NCI-H187 (cell line): ENCODE measurements around the gene MAN2C1.
"Not testable (repeated sequence)": the region's sequence is repeated elsewhere in the genome, so short reads cannot be mapped to it uniquely, and the experiment has no call there.

ENCODE experiments used
- DNase-seq, 2 experiments: peaks; one replicate each; lab custom pipeline; 2025; lab: John Stamatoyannopoulos, UW

MAN2C1 gene

GRCh38 chr15:75360856-75361255, 7.6 kb downstream of the MAN2C1 start:
- no peak for DNase-seq

- DNase-seq = no peak
Measured at GRCh38 chr15:75360391-75360790, 8.0 kb downstream of the MAN2C1 start.

GRCh38 chr15:75359537-75360250, 8.7 kb downstream of the MAN2C1 start:
- DNase-seq = no peak

- DNase-seq = no peak
Measured at GRCh38 chr15:75358771-75359536, 9.5 kb downstream of the MAN2C1 start.

DNA sequence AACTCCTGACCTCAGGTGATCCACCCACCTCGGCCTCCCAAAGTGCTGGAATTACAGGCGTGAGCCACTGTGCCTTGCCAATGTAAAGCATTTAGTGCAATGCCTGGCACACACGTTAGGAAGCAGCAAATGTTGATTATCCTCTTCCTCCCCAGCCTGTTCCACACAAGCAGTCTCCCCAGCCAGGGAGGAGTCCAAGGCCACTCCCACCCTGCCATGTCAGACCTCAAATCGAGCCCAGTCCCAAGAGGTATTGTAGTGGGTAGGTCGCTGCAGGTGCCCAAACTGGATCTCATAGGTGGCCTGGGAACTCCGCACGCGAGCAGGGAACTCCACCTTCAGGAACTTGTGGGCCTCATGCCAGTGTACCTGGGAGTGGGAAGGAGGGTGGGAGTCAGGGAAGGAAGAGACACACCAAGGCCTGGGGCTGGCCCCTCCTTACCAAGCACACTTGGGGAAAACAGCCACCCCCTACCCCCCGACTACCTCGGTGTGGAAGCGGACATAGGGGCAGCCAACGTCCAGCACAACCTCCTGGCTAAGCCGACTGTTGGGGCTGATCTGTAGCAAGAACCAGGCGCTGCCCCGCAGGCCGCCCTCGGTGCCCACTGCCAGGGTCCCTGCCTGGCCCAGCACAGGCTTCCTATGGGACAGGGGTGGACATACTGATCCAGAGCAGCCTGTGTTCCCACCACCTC, 10.3 kb downstream of the MAN2C1 start:
- DNase-seq = no peak

- no peak for DNase-seq
Measured at GRCh38 chr15:75356517-75356916, 11.9 kb downstream of the MAN2C1 start.

- DNase-seq = no peak
Measured at GRCh38 chr15:75356006-75356405, 12.4 kb downstream of the MAN2C1 start.

DNA sequence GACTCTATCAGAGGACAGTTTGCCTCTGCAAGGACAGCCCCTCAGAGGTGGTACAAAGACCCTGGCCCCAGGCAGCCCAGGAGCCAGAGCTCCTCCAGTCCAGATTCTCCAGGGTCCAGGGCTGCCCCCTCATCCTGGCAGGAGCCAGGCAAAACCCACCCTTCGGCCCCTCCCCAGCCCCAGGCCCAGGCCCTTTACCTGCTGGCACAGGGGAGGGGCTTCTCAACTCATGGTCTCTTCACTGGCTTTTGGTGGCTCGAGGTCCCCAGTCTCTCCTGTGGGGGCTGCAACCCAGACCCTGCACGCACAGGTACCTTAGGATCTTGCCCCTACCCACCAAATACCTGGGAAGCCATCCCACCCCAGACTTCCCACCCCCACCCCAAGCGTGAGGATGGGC, 13.0 kb downstream of the MAN2C1 start:
- DNase-seq = no peak

- DNase-seq = no peak
Measured at GRCh38 chr15:75354454-75354853, 14.0 kb downstream of the MAN2C1 start.

DNA sequence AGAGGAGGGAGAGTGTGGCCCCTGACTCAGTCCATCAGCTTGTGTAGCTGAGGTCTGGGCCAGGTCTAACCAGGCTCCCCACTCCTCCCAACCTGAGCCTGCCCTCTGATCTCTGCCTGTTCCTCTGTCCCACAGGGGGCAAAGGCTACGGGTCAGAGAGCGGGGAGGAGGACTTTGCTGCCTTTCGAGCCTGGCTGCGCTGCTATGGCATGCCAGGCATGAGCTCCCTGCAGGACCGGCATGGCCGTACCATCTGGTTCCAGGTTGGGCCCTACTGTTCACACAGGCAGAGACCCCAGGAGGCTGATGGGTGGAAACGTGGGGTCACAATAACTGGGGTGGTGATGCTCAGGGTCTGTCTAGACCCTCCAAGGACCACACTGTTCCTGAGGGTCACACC, 14.8 kb downstream of the MAN2C1 start:
- no peak for DNase-seq

- DNase-seq = no peak
Measured at GRCh38 chr15:75352186-75353080, 16.0 kb downstream of the MAN2C1 start.

GRCh38 chr15:75350601-75351361, 17.6 kb downstream of the MAN2C1 start:
- DNase-seq = no peak

GRCh38 chr15:75349851-75350588, 18.4 kb downstream of the MAN2C1 start:
- no peak for DNase-seq

DNA sequence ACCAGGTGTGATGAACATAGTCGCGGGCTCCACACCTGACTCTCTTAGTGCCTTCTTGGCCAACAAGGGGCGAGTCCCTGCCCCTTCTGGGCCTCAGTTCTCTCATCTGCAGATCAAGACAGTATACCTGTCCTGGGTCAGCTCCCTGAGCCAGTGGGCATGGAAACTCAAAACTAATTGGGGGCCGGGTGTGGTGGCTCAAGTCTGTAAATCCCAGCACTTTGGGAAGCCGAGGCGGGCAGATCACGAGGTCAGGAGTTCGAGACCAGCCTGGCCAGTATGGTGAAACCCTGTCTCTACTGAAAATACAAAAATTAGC, 19.1 kb downstream of the MAN2C1 start:
- not testable (repeated sequence) for DNase-seq

- DNase-seq = no peak
Measured at GRCh38 chr15:75348562-75349350, 19.7 kb downstream of the MAN2C1 start.

DNA sequence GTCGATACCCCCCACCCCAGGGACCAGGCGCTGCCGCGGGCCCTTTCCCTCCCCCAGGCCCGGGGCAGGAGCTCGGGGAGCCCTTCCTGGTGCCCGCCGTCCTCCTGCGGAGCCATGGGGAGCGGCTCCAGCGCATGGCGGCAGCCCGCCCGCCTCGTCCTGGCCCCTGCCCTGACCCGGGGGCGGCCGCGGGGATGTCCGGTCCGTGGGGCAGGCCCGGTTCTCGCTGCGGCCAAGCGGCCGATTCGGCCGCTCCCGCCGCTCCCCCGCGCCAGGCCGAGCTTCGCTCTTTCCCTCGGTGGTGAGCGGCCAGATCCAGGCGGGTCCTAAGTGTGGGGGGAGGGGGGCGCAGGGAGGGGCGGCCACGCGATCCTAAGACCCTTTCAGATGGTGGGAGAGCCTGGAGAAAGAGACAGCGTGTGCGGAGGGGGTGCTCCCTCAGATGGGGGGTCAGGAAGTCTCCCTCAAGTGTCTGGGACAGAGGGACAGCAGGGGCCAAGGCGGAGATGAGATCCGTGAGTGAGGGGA, 20.3 kb downstream of the MAN2C1 start:
- DNase-seq = no peak

DNA sequence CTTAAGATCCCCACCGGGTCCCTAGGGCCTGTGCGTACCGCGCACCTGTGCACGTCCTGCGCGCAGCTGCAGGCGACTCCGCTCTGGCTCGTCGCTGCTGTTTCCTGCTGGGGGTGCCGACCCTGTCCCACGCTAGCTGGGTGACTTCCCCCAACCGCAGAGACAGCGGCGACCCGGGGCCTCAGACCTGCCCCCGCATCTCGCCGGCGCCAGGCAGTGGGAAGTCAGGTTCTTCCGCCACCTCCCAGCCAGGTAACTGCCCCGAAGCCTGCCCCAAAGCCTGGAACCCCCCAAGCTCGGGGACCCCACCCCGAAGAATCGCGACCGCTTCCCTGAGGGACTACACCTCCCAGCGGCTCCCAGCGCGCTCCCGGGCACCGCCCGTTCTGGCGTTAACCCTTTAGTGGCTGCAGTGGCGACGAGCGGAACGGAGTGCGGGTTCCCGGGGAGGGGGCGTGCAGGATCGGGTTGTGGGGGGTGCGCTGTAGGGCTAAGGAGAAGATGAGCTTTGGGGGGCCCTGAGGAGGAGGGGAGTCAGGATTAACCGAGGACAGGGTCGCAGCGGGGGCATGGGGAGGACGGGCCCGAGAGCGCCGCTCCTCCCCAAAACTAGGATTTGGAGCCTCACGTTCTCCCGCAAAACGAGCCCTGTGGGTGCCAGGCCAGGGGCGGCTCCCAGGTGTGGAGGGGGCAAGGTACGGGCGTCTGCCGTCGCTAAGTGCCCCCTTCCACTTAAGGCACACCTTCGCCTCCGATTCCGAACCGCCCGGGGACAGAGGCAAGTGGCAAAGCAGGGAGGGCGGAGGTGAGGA, 21.0 kb downstream of the MAN2C1 start:
- DNase-seq = no peak

DNA sequence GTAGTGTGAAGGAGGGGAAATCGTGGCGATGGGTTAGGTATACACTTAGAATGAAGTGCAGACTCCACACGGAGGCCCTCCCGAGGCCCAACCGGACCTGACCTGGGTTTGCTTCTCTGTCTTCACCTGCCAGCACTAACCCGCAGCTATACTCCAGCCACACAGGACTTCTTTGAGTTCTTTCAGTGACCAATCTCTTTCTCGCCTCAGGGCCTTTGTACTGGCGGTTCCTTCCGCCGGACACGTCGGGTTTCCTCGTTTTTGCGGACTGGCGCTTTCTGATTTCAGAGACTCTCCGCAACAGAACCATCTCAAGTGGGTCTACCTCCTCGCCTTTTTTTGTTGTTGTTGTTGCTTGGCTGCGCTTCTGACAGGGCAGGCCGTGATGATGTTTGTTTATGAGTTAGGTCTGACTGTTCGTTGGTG, 21.6 kb downstream of the MAN2C1 start, which contains the start of gene NEIL1:
Gene NEIL1 (plus strand): TSS at position 244 of the 426 bp plus-strand sequence. CDS start 1,867 bp downstream, outside the sequence.
- no peak for DNase-seq
